ENCODE data around the gene ATP5F1E. TPM values are rescaled to one million over a fixed set of nuclear protein-coding genes. Genes with fewer than 3 reads are reported as not detected.

The ATP5F1E gene
- total RNA-seq, 4 donors from 2014 or later = 11.6 to 35.5 (median 26.0) TPM

- no peaks in the 10 kb centered on the region for H3K9me3 ChIP-seq
- no peak overlapping the region for H3K27ac ChIP-seq
- no peak for TF ChIP-seq POLR2A (IDR thresholded peaks at IDR 0.05)
- no peak for TF ChIP-seq CTCF (IDR thresholded peaks at IDR 0.05)
- H3K4me1 ChIP-seq = no peaks in the 10 kb centered on the region
- 68 to 77% methylated on average over 16 to 17 of the region's 17 CpGs for WGBS, 2 donors
- no peak for DNase-seq
- intact Hi-C loops (cut with DNase I) = no loop called here
- H3K27me3 ChIP-seq = no peaks in the 10 kb centered on the region
- peaks cover 30 to 100% (median 39%) of the 10 kb centered on the region in 3 donors for H3K36me3 ChIP-seq
- no peak overlapping the region for H3K4me3 ChIP-seq
These were observed 37.6 kb downstream of the ATP5F1E start for GRCh38 chr20:58994390-58995159.

GRCh38 chr20:58993332-58994248 is 38.5 kb downstream of the ATP5F1E start:
- no peaks in the 10 kb centered on the region for H3K9me3 ChIP-seq
- intact Hi-C loops (cut with DNase I) = no loop called here
- no peaks in the 10 kb centered on the region for H3K27me3 ChIP-seq
- 79 to 84% methylated on average over 18 to 21 of the region's 23 CpGs for WGBS, 2 donors
- H3K36me3 ChIP-seq = peaks cover 35 to 100% (median 43%) of the 10 kb centered on the region in 3 donors
- H3K27ac ChIP-seq = no peak overlapping the region
- DNase-seq = no peak
- TF ChIP-seq POLR2A (IDR thresholded peaks at IDR 0.05) (no peak), CTCF (IDR thresholded peaks at IDR 0.05) (no peak)
- no peak overlapping the region for H3K4me3 ChIP-seq
- H3K4me1 ChIP-seq = no peaks in the 10 kb centered on the region

GRCh38 chr20:58992911-58993310 is 39.2 kb downstream of the ATP5F1E start:
- TF ChIP-seq POLR2A (IDR thresholded peaks at IDR 0.05) (no peak), CTCF (IDR thresholded peaks at IDR 0.05) (no peak)
- WGBS, 2 donors = 77 to 85% methylated on average over 3 of the region's 3 CpGs
- Histone ChIP-seq H3K4me3 (no peak overlapping the region), H3K4me1 (no peaks in the 10 kb centered on the region), H3K9me3 (no peaks in the 10 kb centered on the region), H3K27ac (no peak overlapping the region), H3K36me3 (peaks cover 35 to 100% (median 49%) of the 10 kb centered on the region in 3 donors), H3K27me3 (no peaks in the 10 kb centered on the region)
- no peak for DNase-seq
- intact Hi-C loops (cut with DNase I) = no loop called here

GRCh38 chr20:58991715-58992114 is 40.4 kb downstream of the ATP5F1E start:
- intact Hi-C loops (cut with DNase I) = no loop called here
- DNase-seq = no peak
- Histone ChIP-seq H3K4me1 (no peaks in the 10 kb centered on the region), H3K27me3 (no peaks in the 10 kb centered on the region), H3K9me3 (no peaks in the 10 kb centered on the region), H3K4me3 (no peak overlapping the region), H3K27ac (no peak overlapping the region), H3K36me3 (peaks cover 31 to 100% (median 52%) of the 10 kb centered on the region in 3 donors)
- no peak for TF ChIP-seq POLR2A (IDR thresholded peaks at IDR 0.05)
- WGBS, 2 donors = 69 to 75% methylated on average over 9 of the region's 9 CpGs

- no peak for DNase-seq
- no peak overlapping the region for H3K4me3 ChIP-seq
- H3K36me3 ChIP-seq = peaks cover 31 to 100% (median 46%) of the 10 kb centered on the region in 3 donors
- WGBS, 2 donors = 89 to 92% methylated on average over 12 to 14 of the region's 14 CpGs
- H3K27ac ChIP-seq = no peak overlapping the region
- H3K4me1 ChIP-seq = peaks cover 0 to under 1% (median 0%) of the 10 kb centered on the region in 3 donors
- no peak for TF ChIP-seq CTCF (IDR thresholded peaks at IDR 0.05)
- no peak for TF ChIP-seq POLR2A (IDR thresholded peaks at IDR 0.05)
- H3K9me3 ChIP-seq = no peaks in the 10 kb centered on the region
- intact Hi-C loops (cut with DNase I) = no loop called here
- H3K27me3 ChIP-seq = no peaks in the 10 kb centered on the region
These were observed 41.3 kb downstream of the ATP5F1E start for GRCh38 chr20:58990651-58991445.

Data from esophagus squamous epithelium (tissue), 5 donors.